ENCODE measurements around the gene SOCS2.

GRCh38 chr12:93568091-93568490 lies 4.4 kb upstream of the SOCS2 start:
- TF ChIP-seq CTCF (IDR thresholded peaks at IDR 0.05): no peak
- TF ChIP-seq POLR2A (IDR thresholded peaks at IDR 0.05): no peak
